ENCODE results near the gene CNOT1. TPM values are rescaled to one million over a fixed set of nuclear protein-coding genes. Genes with fewer than 3 reads are reported as not detected.

CNOT1 gene
- total RNA-seq, 1 experiment from 2014 or later: 230 TPM

DNA sequence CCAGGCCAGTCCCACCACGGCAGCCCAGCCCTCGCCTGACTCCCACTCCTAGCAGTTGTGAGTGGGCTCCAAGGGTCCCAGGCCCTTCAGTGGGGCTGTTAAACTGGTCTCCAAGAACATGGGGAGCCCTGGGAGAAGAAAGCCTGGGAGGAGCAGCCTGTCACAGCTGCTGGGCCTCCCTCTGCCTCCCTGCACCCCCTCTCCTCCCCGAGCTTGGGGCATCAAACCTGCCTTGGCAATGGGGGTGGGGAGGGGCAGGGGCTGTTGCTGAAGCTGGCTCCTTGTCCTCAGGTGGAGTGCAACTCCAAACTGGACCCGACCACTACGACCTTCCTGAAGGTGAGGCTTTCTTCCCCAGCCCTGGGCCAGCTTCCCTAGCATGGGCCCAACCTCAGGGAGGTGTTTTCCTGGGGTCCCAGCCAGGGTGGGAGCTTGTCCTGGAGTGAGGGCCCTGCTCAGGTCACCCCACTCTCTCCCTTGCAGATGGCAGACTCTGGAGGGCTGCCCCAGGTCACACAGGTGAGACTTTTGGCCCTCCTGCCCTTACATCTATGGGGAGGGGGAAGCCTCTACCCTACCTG lies 120.9 kb downstream of the CNOT1 start (continued):
- TF ChIP-seq EZH2 (IDR thresholded peaks at IDR 0.05) (no peak), POLR2AphosphoS5 (IDR thresholded peaks at IDR 0.05; ENCODE audit: low read depth, low read length) (no peak), YY1 (IDR thresholded peaks at IDR 0.05; ENCODE audit: extremely low read depth, insufficient replicate concordance, low read depth, low read length) (no peak)

DNA sequence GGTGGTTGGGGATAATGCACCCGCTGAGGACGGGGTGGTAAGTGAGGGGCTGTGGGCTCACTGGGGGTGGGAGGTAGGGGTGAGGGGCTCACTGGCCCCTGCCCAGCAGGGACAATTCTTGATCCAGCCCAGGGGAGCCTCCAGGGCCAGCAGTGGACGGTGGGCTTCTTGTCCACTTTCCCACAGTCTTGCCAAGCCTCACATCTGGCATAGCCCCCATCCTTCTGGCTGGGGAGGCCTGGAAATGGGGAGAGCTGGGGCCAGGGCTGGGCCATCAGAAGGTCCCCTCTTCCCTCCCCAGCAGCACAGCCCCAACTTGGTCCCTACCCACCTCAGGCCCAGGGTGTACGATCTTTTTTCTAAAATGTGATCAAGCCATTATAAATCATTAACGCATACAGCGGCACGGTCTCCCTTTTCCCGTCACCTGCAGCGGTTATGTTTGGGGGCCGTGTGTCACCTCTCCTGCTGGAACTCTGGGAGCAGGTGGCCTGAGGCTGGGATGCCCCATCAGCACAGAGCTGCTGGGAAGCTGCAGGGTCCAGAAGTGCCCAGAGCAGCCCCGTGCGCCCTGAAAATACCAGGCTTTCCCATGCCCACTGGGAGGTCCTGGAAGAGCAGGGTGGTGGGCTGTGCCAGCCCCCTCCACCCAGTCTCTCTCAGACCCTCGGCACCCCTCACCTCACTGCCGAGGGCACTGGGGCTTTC lies 121.5 kb downstream of the CNOT1 start:
- DNase-seq (ENCODE audit: low read depth, low spot score) (no peak), ATAC-seq (no peak)
- Histone ChIP-seq H3K9me2 (ENCODE audit: insufficient read depth) (no peaks in the 10 kb centered on the region), H3K79me2 (ENCODE audit: insufficient read depth, low read length) (peaks cover 26% of the 10 kb centered on the region), H3K9ac (ENCODE audit: low read length) (no peak overlapping the region), H3K27me3 (ENCODE audit: insufficient read depth, low read length) (no peaks in the 10 kb centered on the region), H3K27ac (ENCODE audit: low read depth, low read length) (no peak overlapping the region), H3K4me1 (ENCODE audit: control insufficient read depth in 1 of 2, insufficient read depth in 2 of 2, low read length in 2 of 2) (no peaks in the 10 kb centered on the region), H3K4me3 (replicated peaks in 1 of 2; ENCODE audit: low read depth in 1 of 2, low read length in 2 of 2) (no peak overlapping the region), H4K20me1 (ENCODE audit: insufficient read depth) (no peaks in the 10 kb centered on the region), H2AFZ (ENCODE audit: low read depth, low read length, poor library complexity, severe bottlenecking) (no peak overlapping the region), H3K4me2 (ENCODE audit: low read length) (no peak overlapping the region), H3K9me3 (ENCODE audit: control insufficient read depth in 1 of 2, insufficient read depth in 1 of 2, low read depth in 1 of 2, low read length in 2 of 2) (no peaks in the 10 kb centered on the region), H3K36me3 (ENCODE audit: control insufficient read depth in 1 of 2, insufficient read depth in 2 of 2, low read length in 2 of 2) (peaks cover 0 to 16% of the 10 kb centered on the region in 2 experiments; a peak in 1 of 4 replicates)
- intact Hi-C loops (cut with micrococcal nuclease): no loop called here
- BruUV-seq (replicated peaks): no TSS peak
- no peak for TF ChIP-seq EGR1 (IDR thresholded peaks at IDR 0.05; ENCODE audit: low read depth)
- ChIA-PET CTCF (no interaction called here), POLR2A (no interaction called here), RAD21 (ENCODE audit: low non-redundant PET in 1 of 2, low total read pairs in 2 of 2, uncharacterized antibody in 2 of 2, unreplicated experiment in 2 of 2) (no interaction called here)

DNA sequence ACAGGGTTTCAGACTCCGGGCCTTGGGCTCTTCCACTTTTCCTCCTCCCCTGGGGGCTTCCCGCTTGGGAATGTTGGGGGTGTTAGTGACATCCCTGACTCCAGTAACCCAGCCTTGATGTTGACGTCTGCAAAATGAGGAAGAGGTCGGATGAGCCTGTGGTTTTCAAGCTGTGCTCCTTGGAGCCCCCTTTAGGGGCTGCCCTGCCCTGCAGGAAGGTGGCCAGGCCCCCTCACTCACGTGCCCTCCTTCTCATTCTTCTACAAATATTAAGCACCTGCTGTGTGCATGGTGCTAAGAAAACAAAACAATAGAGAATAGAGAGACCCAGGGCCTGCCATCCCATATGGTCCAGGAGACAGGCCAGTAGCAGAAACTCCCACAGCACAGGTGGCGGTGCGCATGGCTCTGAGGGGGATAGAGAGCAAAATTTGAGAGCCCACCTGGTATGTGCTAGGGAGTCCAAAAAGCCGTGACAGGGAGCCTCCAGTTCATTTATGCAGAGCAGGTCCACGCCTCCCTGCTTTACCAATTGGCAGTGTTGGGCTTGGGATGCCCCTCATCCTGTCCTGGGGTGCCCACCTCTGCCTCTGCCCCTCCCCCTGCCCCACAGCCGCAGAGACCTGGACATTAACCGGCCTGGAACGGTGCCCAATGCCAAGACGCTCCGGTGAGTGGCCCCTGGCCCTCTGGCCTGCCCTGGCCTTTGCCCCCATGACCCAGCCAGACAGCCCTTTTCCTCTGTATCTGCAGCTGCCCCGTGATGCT lies 122.2 kb downstream of the CNOT1 start:
- intact Hi-C loops (cut with micrococcal nuclease): no loop called here

More for the DNA sequence above, 122.2 kb downstream of the CNOT1 start:
- RAD21 ChIA-PET (ENCODE audit: low non-redundant PET in 1 of 2, low total read pairs in 2 of 2, uncharacterized antibody in 2 of 2, unreplicated experiment in 2 of 2): no interaction called here
- POLR2A ChIA-PET: no interaction called here
- Histone ChIP-seq H3K27me3 (ENCODE audit: insufficient read depth, low read length) (no peaks in the 10 kb centered on the region), H3K9ac (ENCODE audit: low read length) (no peak overlapping the region), H3K9me3 (ENCODE audit: control insufficient read depth in 1 of 2, insufficient read depth in 1 of 2, low read depth in 1 of 2, low read length in 2 of 2) (no peaks in the 10 kb centered on the region), H3K9me2 (ENCODE audit: insufficient read depth) (no peaks in the 10 kb centered on the region), H3K4me3 (replicated peaks in 1 of 2; ENCODE audit: low read depth in 1 of 2, low read length in 2 of 2) (no peak overlapping the region), H3K27ac (ENCODE audit: low read depth, low read length) (no peak overlapping the region), H3K36me3 (ENCODE audit: control insufficient read depth in 1 of 2, insufficient read depth in 2 of 2, low read length in 2 of 2) (peaks cover 0 to 9% of the 10 kb centered on the region in 2 experiments; a peak in 1 of 4 replicates), H4K20me1 (ENCODE audit: insufficient read depth) (no peaks in the 10 kb centered on the region), H3K4me1 (ENCODE audit: control insufficient read depth in 1 of 2, insufficient read depth in 2 of 2, low read length in 2 of 2) (no peaks in the 10 kb centered on the region), H2AFZ (ENCODE audit: low read depth, low read length, poor library complexity, severe bottlenecking) (no peak overlapping the region), H3K79me2 (ENCODE audit: insufficient read depth, low read length) (peaks cover 19% of the 10 kb centered on the region), H3K4me2 (ENCODE audit: low read length) (no peak overlapping the region)
- ATAC-seq (no peak), DNase-seq (ENCODE audit: low read depth, low spot score) (no peak)
- no TSS peak for BruUV-seq (replicated peaks)
- TF ChIP-seq ZNF274 (IDR thresholded peaks at IDR 0.05; ENCODE audit: low read depth, low read length): no peak
- CTCF ChIA-PET: no interaction called here

Measured in HCT116 (cell line).